Transverse colon (tissue), 4 donors: ENCODE results near the gene ALDOB. TPM values are rescaled to one million over a fixed set of nuclear protein-coding genes. Genes with fewer than 3 reads are reported as not detected.

Experiments
- DNase-seq: peaks from one replicate; pipeline ENCODE4 v3.0.0-alpha.2; 2019
- H3K27ac ChIP-seq, 4 donors: fragments of 200-600 bp; sonication (generic); 2 replicates each; pipeline ENCODE4 v1.5.1; 2016 to 2018; ENCODE audit warnings: inconsistent platforms in 4 of 4
- H3K27me3 ChIP-seq: fragments of 200-600 bp; sonication (generic); 2 replicates; pipeline ENCODE4 v1.5.1; 2017; ENCODE audit warnings: inconsistent platforms
- H3K36me3 ChIP-seq, 4 donors: fragments of 200-600 bp; sonication (generic); 2 replicates each; pipeline ENCODE4 v1.5.1; 2017 to 2019; ENCODE audit warnings: inconsistent platforms in 4 of 4
- H3K4me1 ChIP-seq, 4 donors: fragments of 200-600 bp; sonication (generic); 2 replicates each; pipeline ENCODE4 v1.5.1; 2017 to 2020; ENCODE audit warnings: inconsistent platforms in 4 of 4
- H3K4me3 ChIP-seq, 4 donors: fragments of 200-600 bp; sonication (generic); 1 replicate in 1 of 4; 2 replicates in 3 of 4; pipeline versions ENCODE4 v1.5.1 to v1.6.1; 2017 to 2019; ENCODE audit warnings: inconsistent platforms in 4 of 4
- H3K9me3 ChIP-seq, 2 donors: fragments of 200-600 bp; sonication (generic); 2 replicates each; pipeline ENCODE4 v1.5.1; 2017 to 2019; ENCODE audit warnings: inconsistent platforms in 2 of 2
- EP300 ChIP-seq: sonication (generic); formaldehyde crosslinking; IDR thresholded peaks from one replicate; pipeline ENCODE4 v1.6.1; 2017; ENCODE audit warnings: antibody characterized with exemption, low read depth
- POLR2A ChIP-seq: fragments of 450-650 bp; IDR thresholded peaks from one replicate; pipeline ENCODE4 v1.6.1; 2016; ENCODE audit warnings: antibody characterized with exemption, mild to moderate bottlenecking, moderate library complexity
- POLR2AphosphoS5 ChIP-seq, 3 donors: sonication (generic); formaldehyde crosslinking; IDR thresholded peaks; one replicate each; pipeline ENCODE4 v1.6.1; 2016; ENCODE audit warnings: antibody characterized with exemption in 3 of 3
- WGBS, 2 donors: methylation state at CpG; one replicate each; pipeline ENCODE4 v1.1.5; 2018; ENCODE audit warnings: low coverage in 1 of 2; 5-methylcytosine and 5-hydroxymethylcytosine counted together
- in situ Hi-C, 4 donors: fragments of 200-750 bp; cut with MboI; loops; one replicate each; pipeline versions ENCODE4 v1.15.0 to v1.15.1; 2017; ENCODE audit warnings: low sequenced_read_pairs in 3 of 4, low pct_ligation_motif_present in 1 of 4, low pct_unique_long_range_greater_than_20kb in 1 of 4
- intact Hi-C: fragments of 100-400 bp; cut with DNase I; formaldehyde crosslinking; loops from one replicate; pipeline ENCODE4 v1.15.1; 2023; ENCODE audit warnings: low total_unique reads
- total RNA-seq, 4 donors: library from RNA; depleted of rRNA; stranded (reverse); fragments of >200 nt; gene quantifications; one replicate each; pipeline ENCODE4 v1.1.0, GENCODE V29; 2016
- TF ChIP-seq, protein P1 (sequence below), 5 experiments: fragments of 200-600 bp in 3 of 5; fragments of 450-650 bp in 2 of 5; sonication (generic) in 3 of 5; IDR thresholded peaks; 1 replicate in 2 of 5; 2 replicates in 3 of 5; pipeline ENCODE4 v1.5.1; 2016 to 2017; ENCODE audit warnings: antibody characterized with exemption in 5 of 5, inconsistent platforms in 3 of 5, mild to moderate bottlenecking in 2 of 5, moderate library complexity in 1 of 5

ALDOB gene
- total RNA-seq, 4 donors from 2014 or later: 1.9 to 55.0 (median 20.1) TPM; not detected in 1

DNA sequence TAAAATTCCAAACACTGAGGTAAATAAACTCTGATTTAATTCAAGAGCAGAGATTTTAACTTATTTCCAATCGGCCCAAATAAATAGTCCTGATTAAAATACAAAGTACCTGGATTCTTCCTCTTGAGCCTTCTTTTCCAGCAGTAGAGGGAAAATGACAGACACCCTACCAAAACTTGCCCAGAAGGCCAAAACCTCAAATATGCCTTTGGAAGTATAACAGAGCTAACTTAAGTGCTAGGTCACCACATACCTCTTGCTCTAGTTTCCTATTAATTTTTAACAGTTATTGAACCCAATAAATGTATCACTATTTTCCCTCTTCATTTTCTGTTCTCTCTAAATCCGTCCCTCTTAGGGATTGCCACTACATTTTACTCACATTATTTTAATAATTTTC lies 52.2 kb downstream of the ALDOB start:
- Histone ChIP-seq H3K36me3 (no peaks in the 10 kb centered on the region), H3K9me3 (peaks cover 8 to 11% of the 10 kb centered on the region in 2 donors), H3K27ac (no peak overlapping the region), H3K4me3 (no peak overlapping the region), H3K27me3 (no peaks in the 10 kb centered on the region), H3K4me1 (peaks cover 0 to 3% (median 0%) of the 10 kb centered on the region in 4 donors)
- TF ChIP-seq POLR2A (no peak), EP300 (no peak), POLR2AphosphoS5 (IDR thresholded peaks at IDR 0.05) (no peak)
- TF ChIP-seq, protein P1, sequence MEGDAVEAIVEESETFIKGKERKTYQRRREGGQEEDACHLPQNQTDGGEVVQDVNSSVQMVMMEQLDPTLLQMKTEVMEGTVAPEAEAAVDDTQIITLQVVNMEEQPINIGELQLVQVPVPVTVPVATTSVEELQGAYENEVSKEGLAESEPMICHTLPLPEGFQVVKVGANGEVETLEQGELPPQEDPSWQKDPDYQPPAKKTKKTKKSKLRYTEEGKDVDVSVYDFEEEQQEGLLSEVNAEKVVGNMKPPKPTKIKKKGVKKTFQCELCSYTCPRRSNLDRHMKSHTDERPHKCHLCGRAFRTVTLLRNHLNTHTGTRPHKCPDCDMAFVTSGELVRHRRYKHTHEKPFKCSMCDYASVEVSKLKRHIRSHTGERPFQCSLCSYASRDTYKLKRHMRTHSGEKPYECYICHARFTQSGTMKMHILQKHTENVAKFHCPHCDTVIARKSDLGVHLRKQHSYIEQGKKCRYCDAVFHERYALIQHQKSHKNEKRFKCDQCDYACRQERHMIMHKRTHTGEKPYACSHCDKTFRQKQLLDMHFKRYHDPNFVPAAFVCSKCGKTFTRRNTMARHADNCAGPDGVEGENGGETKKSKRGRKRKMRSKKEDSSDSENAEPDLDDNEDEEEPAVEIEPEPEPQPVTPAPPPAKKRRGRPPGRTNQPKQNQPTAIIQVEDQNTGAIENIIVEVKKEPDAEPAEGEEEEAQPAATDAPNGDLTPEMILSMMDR (IDR thresholded peaks at IDR 0.05): no peak
- intact Hi-C loops: no loop called here
- WGBS, 2 donors: 84 to 89% methylated on average over 2 of the region's 2 CpGs
- no peak for DNase-seq
- in situ Hi-C loops: no loop called here

DNA sequence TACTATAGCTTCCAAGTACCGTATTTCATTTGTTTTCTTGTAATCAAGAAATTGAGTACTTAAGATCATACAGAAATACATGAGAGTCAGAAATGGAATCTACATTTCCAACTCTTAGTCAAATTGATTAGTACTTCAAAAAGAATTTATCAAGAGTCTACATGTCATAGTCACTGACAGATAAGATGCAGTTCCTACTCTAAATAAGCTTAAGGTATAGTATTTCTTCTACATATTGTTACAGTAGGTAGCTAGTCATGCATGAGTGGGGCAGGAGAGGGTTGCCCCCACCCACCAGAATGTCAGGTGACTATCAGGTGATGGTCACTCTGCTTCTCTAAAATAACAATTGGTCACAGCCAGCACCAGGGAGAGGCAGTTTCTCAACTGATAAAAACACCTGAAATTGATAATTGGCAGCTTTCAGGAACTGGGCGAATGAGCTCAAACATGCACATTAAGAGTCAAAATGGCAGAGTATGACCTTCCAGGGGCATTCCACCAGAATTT lies 53.7 kb downstream of the ALDOB start:
- Histone ChIP-seq H3K27me3 (no peaks in the 10 kb centered on the region), H3K4me3 (no peak overlapping the region), H3K9me3 (peaks cover 8 to 11% of the 10 kb centered on the region in 2 donors), H3K36me3 (no peaks in the 10 kb centered on the region), H3K4me1 (no peaks in the 10 kb centered on the region), H3K27ac (no peak overlapping the region)
- no peak for TF ChIP-seq POLR2AphosphoS5 (IDR thresholded peaks at IDR 0.05)
- TF ChIP-seq, protein P1 (IDR thresholded peaks at IDR 0.05): no peak
- TF ChIP-seq POLR2A: no peak
- TF ChIP-seq EP300: no peak
- in situ Hi-C loops (no loop called here), intact Hi-C loops (no loop called here)
- no peak for DNase-seq
- WGBS, 2 donors: 88 to 92% methylated on average over 1 to 2 of the region's 2 CpGs

DNA sequence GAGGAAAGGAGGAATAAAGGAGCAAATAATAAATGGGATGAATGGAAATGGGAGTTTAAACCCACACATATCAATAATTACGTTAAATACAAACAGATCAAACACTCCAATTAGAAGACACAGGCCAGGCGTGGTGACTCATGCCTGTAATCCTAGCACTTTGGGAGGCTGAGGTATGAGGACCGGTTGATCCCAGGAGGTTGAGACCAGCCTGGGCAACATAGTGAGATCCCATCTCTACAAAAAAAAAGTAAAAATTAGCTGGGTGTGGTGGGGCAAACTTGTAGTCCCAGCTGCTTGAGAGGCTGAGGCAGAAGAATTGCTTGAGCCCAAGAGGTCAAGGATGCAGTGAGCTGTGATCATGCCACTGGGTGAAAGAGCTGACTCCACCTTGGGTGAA lies 54.5 kb downstream of the ALDOB start:
- intact Hi-C loops (no loop called here), in situ Hi-C loops (no loop called here)
- H3K27ac ChIP-seq: no peak overlapping the region
- H3K27me3 ChIP-seq: no peaks in the 10 kb centered on the region
- DNase-seq: no peak
- no peaks in the 10 kb centered on the region for H3K36me3 ChIP-seq
- peaks cover 8 to 11% of the 10 kb centered on the region in 2 donors for H3K9me3 ChIP-seq
- 94 to 97% methylated on average over 2 to 3 of the region's 3 CpGs for WGBS, 2 donors
- TF ChIP-seq EP300 (no peak), POLR2AphosphoS5 (IDR thresholded peaks at IDR 0.05) (no peak), POLR2A (no peak)
- TF ChIP-seq, protein P1 (IDR thresholded peaks at IDR 0.05): no peak
- no peak overlapping the region for H3K4me3 ChIP-seq
- no peaks in the 10 kb centered on the region for H3K4me1 ChIP-seq

DNA sequence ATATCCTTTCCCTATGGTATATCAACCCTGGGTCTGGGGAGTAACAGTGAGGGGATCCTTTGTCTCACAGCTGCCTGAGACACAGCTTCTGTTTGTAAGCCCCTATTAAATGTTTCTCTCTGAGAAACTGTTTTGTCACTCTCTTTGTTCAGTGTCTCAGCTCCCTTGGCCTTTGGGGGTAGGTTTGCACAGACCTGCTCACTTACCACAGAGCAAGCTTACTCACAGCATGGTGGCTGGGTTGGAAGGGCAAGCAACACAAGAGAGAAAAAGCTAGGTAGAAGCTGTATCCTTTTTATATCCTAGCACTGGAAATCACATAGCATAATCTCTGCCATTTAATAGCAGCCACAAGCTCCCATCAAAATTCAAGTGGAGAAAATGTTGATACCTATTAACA lies 55.3 kb downstream of the ALDOB start:
- Histone ChIP-seq H3K36me3 (no peaks in the 10 kb centered on the region), H3K9me3 (peaks cover 6 to 8% of the 10 kb centered on the region in 2 donors), H3K4me3 (no peak overlapping the region), H3K4me1 (no peaks in the 10 kb centered on the region), H3K27me3 (no peaks in the 10 kb centered on the region), H3K27ac (no peak overlapping the region)
- intact Hi-C loops: no loop called here
- in situ Hi-C loops: no loop called here
- no peak for DNase-seq
- TF ChIP-seq EP300 (no peak), POLR2AphosphoS5 (IDR thresholded peaks at IDR 0.05) (no peak), POLR2A (no peak)
- TF ChIP-seq, protein P1 (IDR thresholded peaks at IDR 0.05): no peak
